H4 (cell line): Measurements from ENCODE around the gene LYPD8. TPM values are rescaled to one million over a fixed set of nuclear protein-coding genes. Genes with fewer than 3 reads are reported as not detected.
A peak's percentile ranks its signal among the peaks of the same experiment; 100 is the strongest.

Experiments used
- DNase-seq: peaks from one replicate; pipeline ENCODE4 v3.0.0-alpha.2; 2015; ENCODE audit warnings: low spot score
- total RNA-seq: library from RNA; depleted of rRNA; stranded (reverse); fragments of >200 nt; shearing (Covaris generic); gene quantifications from 2 replicates; pipeline ENCODE4 v1.2.3, GENCODE V29; 2014

The LYPD8 gene
- total RNA-seq, 1 experiment from 2014 or later: 5.1 TPM

- no peak for DNase-seq
These were observed 2.2 kb upstream of the LYPD8 start for GRCh38 chr1:248757784-248758195.

DNA sequence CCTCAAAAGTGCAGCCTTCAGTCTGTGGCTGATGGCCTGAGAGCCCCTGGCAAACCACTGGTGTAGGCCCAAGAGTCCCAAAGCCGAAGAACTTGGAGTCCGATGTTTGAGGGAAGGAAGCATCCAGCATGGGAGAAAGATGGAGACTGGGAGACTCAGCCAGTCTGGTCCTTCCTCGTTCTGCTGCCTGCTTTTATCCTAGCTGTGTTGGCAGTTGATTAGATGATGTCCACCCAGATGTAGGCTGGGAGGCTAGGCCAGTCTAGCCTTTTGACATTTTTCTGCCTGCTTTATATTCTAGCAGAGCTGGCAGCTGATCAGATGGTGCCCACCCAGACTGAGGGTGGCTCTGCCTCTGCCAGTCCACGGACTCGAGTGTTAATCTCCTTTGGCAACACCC is 1.1 kb upstream of the LYPD8 start:
- DNase-seq: no peak

GRCh38 chr1:248756151-248756550 is 592 bp upstream of the LYPD8 start:
- DNase-seq: no peak

DNA sequence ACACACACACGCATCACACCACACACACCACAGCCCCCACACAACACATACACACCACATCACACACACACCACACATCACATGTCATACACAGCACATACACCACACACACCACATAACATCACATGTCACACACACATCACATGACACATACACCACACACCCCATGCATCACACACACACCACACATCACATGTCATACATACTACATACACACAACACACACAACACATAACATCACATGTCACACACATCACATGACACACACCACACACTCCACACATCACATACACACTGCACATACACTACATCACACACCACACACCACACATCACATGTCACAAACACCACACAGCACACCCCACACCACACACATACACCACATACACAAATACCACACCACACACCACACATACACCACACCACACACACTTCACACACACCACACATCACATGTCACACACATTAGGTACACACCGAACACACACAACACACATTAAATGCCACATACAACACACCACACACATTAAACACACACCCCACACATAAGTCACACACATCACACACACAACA is 1.8 kb downstream of the LYPD8 start:
- no peak for DNase-seq

DNA sequence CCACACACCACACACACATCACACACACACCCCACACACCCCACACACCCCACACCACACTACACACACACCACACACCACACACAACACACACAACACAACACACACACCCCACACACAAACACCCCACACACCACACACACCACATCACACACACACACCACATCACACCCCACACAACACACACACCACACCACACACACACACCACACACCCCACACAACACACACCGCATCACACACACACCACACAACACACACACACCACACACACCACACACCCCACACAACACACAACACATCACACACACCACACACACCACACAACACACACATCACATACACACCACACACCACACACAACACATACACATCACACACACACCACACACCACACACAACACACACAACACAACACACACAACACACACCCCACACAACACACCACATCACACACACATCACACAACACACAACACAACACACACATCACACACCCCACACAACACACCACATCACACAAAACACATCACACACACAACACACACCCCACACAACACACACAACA is 2.4 kb downstream of the LYPD8 start:
- DNase-seq: no peak

- no peak for DNase-seq
These were observed 3.2 kb downstream of the LYPD8 start for GRCh38 chr1:248752161-248753028.

- no peak for DNase-seq
These were observed 3.9 kb downstream of the LYPD8 start for GRCh38 chr1:248751635-248752034.

- no peak for DNase-seq
These were observed 4.4 kb downstream of the LYPD8 start for GRCh38 chr1:248751142-248751541.

DNA sequence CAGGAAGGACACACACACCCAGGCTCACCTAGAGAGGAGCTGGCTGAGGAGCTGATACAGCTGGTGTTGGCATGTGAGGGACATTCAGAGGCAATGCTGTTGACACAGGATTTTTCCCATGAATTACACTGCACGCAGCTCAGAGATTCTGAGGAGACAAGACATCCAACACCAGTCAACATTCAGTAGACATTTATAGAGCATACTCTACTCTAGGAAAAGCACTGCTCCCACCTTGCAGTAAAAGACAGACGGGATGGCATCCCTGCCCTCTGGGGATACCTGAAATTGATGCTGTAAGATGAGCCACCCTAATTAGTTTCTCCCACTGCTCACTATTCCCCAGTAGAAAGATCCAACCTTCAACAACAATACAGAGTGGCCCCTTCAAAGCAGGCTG is 5.1 kb downstream of the LYPD8 start:
- no peak for DNase-seq

GRCh38 chr1:248748211-248748610 is 7.3 kb downstream of the LYPD8 start:
- no peak for DNase-seq

DNA sequence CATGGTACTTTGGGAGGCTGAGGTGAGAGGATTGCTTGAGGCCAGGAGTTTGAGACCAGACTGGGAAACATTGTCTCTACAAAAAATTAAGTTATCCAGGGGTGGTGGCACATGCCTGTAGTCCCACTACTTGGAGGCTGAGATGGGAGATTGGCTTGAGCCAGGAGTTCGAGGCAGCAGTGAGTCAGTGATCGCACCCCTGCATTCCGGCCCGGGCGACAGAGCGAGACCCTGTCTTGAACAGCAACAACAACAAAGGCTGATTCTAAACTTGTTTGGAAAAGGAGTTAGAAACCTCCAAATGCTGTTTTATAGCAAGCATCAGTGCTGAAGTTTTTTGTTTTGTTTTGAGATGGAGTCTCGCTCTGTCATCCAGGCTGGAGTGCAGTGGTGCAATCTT is 14.7 kb downstream of the LYPD8 start:
- no peak for DNase-seq

GRCh38 chr1:248739572-248740205 is 15.9 kb downstream of the LYPD8 start:
- no peak for DNase-seq

- DNase-seq: no peak
These were observed 18.1 kb downstream of the LYPD8 start for GRCh38 chr1:248737457-248737856.

GRCh38 chr1:248736977-248737376 is 18.6 kb downstream of the LYPD8 start:
- no peak for DNase-seq

DNA sequence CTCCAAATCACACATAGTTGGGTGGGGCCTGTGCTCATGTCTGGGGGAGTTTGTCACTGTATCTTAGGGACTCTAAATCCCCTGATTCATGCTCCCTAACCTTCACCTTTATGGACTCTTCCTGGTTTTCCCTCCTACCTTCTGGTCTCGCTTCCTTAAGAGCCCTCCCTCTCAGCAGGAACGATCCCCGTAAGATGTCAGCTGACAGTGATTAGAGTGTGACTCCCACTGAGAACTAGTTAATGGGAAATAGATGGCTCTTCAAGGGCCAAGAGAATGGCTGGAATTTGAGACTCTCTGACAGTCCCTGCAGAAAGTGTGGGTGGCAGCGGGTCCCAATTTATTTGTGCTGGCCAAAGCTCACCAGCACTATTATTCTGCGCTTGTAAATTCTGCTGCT is 22.0 kb downstream of the LYPD8 start:
- no peak for DNase-seq

DNA sequence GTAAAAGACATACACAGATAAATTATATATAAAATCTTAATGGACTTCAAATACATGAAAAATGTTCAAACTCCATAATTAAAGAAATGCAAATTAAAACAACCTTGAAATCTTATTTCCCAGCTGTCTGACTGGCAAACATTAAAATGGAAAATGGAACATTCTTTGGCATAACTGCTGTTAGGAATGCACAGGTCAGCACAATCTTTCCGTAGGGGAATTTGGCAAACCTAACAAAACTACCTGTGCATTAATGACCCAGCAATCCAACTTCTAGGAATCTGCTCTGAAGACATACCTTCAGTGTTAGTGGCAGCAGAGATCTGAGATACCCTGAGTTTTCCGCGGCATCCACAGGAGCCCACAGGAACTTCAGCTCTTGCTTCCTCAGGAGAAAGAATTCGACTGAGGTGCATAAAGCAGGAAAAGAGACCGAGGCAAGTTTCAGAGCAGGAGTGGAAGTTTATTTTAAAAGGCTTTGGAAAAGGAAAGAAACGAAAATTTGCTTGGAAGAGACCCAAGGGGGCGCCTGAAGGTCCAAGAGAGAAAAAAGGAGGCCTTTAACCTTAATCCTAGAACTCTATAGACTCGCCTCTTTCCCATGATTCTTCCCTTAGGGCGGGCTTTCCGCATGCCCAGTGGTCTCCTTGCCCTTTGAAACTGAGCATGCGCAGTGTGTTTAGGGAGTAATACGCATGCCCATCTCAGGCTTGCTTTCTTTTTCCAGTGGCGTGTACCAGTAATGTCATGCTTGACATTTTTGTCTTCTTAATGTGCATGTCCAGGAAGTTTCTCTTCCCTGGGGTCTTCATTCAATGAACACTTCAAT is 24.8 kb downstream of the LYPD8 start:
- peak; percentile 94 for DNase-seq

DNA sequence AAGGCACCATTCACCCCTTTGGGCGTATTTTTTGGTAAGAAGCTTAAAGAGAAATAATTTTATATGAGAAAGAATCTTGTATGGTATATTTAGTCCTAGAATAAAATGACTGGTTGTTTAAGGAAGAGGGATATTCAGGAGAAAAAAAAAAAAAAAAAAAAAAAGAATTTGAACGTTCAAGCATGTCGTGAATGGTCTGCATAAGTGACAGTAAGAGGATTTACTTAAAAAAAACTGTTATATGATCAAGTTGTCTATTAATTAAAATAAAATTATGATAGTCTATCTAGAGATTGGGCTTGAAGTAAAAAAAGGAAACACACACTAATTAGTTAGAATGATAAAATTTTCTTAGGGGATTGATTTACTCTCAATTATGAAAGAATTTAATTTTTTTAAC is 41.3 kb downstream of the LYPD8 start:
- no peak for DNase-seq

- no peak for DNase-seq
These were observed 45.2 kb downstream of the LYPD8 start for GRCh38 chr1:248710305-248710900.

DNA sequence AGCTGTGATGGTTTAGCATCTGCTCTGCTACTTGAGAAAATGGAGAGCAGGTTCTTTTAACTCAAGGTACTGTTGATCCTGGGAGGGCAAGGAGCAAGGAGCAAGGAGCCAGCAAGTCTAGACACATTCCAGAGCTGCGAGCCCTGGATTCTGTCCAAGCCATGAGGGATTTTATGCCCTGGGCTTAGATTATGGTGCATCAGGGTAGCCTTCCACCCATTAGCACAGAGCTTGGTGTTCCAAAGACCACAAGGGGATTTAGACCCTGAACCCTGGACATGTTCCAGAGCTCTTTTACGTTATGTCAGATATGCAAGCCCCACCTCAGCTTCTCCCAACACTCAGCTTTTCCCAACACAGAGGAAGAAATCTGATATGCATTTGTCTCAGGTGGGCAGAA is 51.0 kb downstream of the LYPD8 start:
- DNase-seq: no peak

- no peak for DNase-seq
These were observed 51.9 kb downstream of the LYPD8 start for GRCh38 chr1:248703674-248704073.

- no peak for DNase-seq
These were observed 52.8 kb downstream of the LYPD8 start, which contains the start of gene OR14I1 for GRCh38 chr1:248702714-248703113. OR14I1 (minus strand) TSS chr1:248702766.
